Measurements from ENCODE around the gene SLC8A1. TPM values are rescaled to one million over a fixed set of nuclear protein-coding genes. Genes with fewer than 3 reads are reported as not detected.

SLC8A1 gene
- total RNA-seq, 1 donor from 2014 or later, result 1.9 TPM

DNA sequence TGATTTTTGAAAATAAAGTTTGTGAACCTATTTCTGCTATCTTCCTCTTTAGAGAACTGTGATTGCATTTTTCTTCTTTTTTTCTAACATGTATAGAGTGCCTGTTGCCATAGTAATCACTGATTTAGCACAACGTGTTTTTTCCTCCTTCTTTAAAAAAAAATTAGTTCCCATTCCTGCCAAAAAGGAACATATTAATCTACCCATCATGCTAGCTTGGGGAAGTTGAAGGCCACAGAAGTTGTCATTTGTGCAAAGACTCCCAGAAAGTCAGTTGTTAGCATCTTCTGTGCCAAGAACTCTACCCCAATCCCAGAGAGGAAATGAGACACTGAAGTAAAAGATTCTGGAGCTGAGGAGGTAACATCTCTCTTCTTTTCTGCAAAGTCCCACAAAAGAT lies 57.3 kb downstream of the SLC8A1 start:
- Mint-ChIP-seq H3K36me3 (ENCODE audit: unreplicated experiment) (no peaks in the 10 kb centered on the region), H3K9me3 (ENCODE audit: unreplicated experiment) (no peaks in the 10 kb centered on the region), H3K27ac (ENCODE audit: unreplicated experiment) (no peak overlapping the region), H3K4me3 (ENCODE audit: unreplicated experiment) (no peak overlapping the region), H3K4me1 (ENCODE audit: low read depth, unreplicated experiment) (peaks cover 3% of the 10 kb centered on the region), H3K27me3 (ENCODE audit: unreplicated experiment) (no peaks in the 10 kb centered on the region)
- DNase-seq, result no peak
- TF ChIP-seq, protein P1, sequence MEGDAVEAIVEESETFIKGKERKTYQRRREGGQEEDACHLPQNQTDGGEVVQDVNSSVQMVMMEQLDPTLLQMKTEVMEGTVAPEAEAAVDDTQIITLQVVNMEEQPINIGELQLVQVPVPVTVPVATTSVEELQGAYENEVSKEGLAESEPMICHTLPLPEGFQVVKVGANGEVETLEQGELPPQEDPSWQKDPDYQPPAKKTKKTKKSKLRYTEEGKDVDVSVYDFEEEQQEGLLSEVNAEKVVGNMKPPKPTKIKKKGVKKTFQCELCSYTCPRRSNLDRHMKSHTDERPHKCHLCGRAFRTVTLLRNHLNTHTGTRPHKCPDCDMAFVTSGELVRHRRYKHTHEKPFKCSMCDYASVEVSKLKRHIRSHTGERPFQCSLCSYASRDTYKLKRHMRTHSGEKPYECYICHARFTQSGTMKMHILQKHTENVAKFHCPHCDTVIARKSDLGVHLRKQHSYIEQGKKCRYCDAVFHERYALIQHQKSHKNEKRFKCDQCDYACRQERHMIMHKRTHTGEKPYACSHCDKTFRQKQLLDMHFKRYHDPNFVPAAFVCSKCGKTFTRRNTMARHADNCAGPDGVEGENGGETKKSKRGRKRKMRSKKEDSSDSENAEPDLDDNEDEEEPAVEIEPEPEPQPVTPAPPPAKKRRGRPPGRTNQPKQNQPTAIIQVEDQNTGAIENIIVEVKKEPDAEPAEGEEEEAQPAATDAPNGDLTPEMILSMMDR (IDR thresholded peaks at IDR 0.05; ENCODE audit: partially characterized antibody, unreplicated experiment), result no peak

DNA sequence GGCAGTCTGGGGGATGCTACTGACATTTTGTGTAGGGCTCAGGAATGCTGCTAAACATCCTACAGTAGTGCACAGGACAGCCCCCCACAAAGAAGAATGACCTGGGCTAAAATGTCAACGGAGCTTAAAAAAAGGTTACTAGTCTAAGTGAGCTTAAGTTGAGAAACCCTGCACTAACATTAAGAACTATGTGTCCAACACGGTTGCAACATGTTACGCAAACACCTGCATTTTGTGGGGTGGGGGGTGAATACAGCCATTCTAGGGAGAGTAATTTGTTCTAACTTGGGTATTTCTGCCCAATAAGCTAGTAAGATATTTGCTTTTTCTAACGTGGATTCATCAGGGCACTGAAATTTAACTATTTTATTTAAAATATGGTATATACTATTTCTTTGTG lies 57.9 kb downstream of the SLC8A1 start:
- TF ChIP-seq, protein P1 (IDR thresholded peaks at IDR 0.05; ENCODE audit: partially characterized antibody, unreplicated experiment), result no peak
- Mint-ChIP-seq H3K4me1 (ENCODE audit: low read depth, unreplicated experiment) (peaks cover 3% of the 10 kb centered on the region), H3K27ac (ENCODE audit: unreplicated experiment) (no peak overlapping the region), H3K4me3 (ENCODE audit: unreplicated experiment) (no peak overlapping the region), H3K27me3 (ENCODE audit: unreplicated experiment) (no peaks in the 10 kb centered on the region), H3K36me3 (ENCODE audit: unreplicated experiment) (no peaks in the 10 kb centered on the region), H3K9me3 (ENCODE audit: unreplicated experiment) (no peaks in the 10 kb centered on the region)
- no peak for DNase-seq

DNA sequence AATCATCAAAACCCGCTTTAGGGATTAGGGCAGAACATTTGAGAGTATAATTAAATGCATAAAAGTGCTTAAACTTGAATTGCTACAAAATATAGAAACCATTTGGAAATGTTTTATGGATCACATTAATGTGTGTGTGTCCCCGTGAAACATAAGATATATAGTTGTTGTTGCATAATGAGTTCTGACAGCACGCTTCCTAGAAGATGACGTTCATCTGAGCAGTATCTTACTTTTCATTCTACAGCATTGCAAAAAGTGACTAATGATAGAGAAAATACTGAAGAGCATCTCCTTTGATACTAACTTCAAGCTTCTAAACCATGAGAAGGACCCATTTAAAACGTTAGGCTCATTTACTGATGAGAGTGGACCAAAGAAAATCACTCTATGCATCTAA lies 63.7 kb downstream of the SLC8A1 start:
- no peak overlapping the region for H3K27ac Mint-ChIP-seq (ENCODE audit: unreplicated experiment)
- H3K4me1 Mint-ChIP-seq (ENCODE audit: low read depth, unreplicated experiment), result peaks cover 3% of the 10 kb centered on the region
- no peaks in the 10 kb centered on the region for H3K36me3 Mint-ChIP-seq (ENCODE audit: unreplicated experiment)
- no peaks in the 10 kb centered on the region for H3K9me3 Mint-ChIP-seq (ENCODE audit: unreplicated experiment)
- no peak for DNase-seq
- H3K4me3 Mint-ChIP-seq (ENCODE audit: unreplicated experiment), result no peak overlapping the region
- TF ChIP-seq, protein P1 (IDR thresholded peaks at IDR 0.05; ENCODE audit: partially characterized antibody, unreplicated experiment), result no peak
- H3K27me3 Mint-ChIP-seq (ENCODE audit: unreplicated experiment), result no peaks in the 10 kb centered on the region

DNA sequence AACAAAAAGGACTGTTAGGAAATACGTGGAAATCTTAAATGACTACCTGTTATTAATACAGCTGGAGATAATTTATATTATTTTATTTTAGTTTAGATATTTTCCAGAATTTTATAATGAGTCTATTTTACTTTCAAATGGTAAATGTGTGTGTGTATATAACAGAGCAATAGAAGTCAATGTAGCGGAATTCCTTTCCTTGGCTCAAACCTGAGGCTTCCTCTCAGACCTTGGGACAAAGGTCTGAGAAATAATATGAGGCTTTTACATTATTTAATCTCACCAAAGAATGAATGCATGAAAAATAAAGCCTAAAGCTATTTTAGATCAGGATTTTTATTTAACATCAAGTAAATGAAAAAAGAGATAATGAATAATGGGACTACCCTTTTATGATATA lies 65.7 kb downstream of the SLC8A1 start:
- H3K27me3 Mint-ChIP-seq (ENCODE audit: unreplicated experiment), result no peaks in the 10 kb centered on the region
- H3K4me3 Mint-ChIP-seq (ENCODE audit: unreplicated experiment), result no peak overlapping the region
- no peak for DNase-seq
- H3K4me1 Mint-ChIP-seq (ENCODE audit: low read depth, unreplicated experiment), result no peaks in the 10 kb centered on the region
- TF ChIP-seq, protein P1 (IDR thresholded peaks at IDR 0.05; ENCODE audit: partially characterized antibody, unreplicated experiment), result no peak
- H3K36me3 Mint-ChIP-seq (ENCODE audit: unreplicated experiment), result peaks cover 8% of the 10 kb centered on the region
- H3K9me3 Mint-ChIP-seq (ENCODE audit: unreplicated experiment), result no peaks in the 10 kb centered on the region
- no peak overlapping the region for H3K27ac Mint-ChIP-seq (ENCODE audit: unreplicated experiment)

DNA sequence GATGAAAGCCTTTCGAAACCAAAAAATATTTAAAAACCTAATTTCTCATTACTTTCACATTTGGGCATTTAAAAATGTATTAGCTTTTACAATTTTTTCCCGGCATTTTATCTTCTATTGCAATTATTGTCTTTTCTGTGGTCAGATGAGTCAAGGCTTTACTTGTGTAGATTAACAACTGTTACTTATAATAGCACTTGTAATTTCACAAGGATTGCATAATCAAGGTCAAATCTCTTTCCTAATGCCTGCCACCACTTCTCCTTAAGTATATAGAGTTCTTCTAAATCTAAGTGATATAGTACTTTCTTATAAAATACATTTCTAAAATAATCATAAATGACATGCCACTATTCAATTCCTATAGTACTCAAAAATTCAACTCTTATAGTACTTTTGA lies 67.2 kb downstream of the SLC8A1 start:
- Mint-ChIP-seq H3K27me3 (ENCODE audit: unreplicated experiment) (no peaks in the 10 kb centered on the region), H3K4me3 (ENCODE audit: unreplicated experiment) (no peak overlapping the region), H3K36me3 (ENCODE audit: unreplicated experiment) (peaks cover 9% of the 10 kb centered on the region), H3K4me1 (ENCODE audit: low read depth, unreplicated experiment) (no peaks in the 10 kb centered on the region), H3K9me3 (ENCODE audit: unreplicated experiment) (no peaks in the 10 kb centered on the region), H3K27ac (ENCODE audit: unreplicated experiment) (no peak overlapping the region)
- TF ChIP-seq, protein P1 (IDR thresholded peaks at IDR 0.05; ENCODE audit: partially characterized antibody, unreplicated experiment), result no peak
- DNase-seq, result no peak
